Tibial artery (tissue), 4 donors: ENCODE results near the gene PLA2G4D.

Experiments
- DNase-seq, 2 donors: peaks; one replicate each; pipeline ENCODE4 v3.0.0-alpha.2; 2019
- H3K27ac ChIP-seq, 2 donors: fragments of 200-600 bp; sonication (generic) in 1 of 2; 1 replicate in 1 of 2; 2 replicates in 1 of 2; pipeline ENCODE4 v1.5.1; 2018 to 2019; ENCODE audit warnings: mild to moderate bottlenecking in 1 of 2
- H3K27me3 ChIP-seq, 2 donors: fragments of 200-600 bp; sonication (generic) in 1 of 2; one replicate each; pipeline versions ENCODE4 v1.5.1 to v1.6.0; 2016 to 2019
- H3K36me3 ChIP-seq, 3 donors: fragments of 200-600 bp; sonication (generic) in 2 of 3; one replicate each; pipeline ENCODE4 v1.5.1; 2016 to 2019; ENCODE audit warnings: mild to moderate bottlenecking in 2 of 3
- H3K4me1 ChIP-seq, 4 donors: fragments of 200-600 bp; sonication (generic) in 2 of 4; 1 replicate in 3 of 4; 2 replicates in 1 of 4; pipeline ENCODE4 v1.5.1; 2016 to 2019
- H3K4me3 ChIP-seq, 2 donors: fragments of 200-600 bp; sonication (generic) in 1 of 2; 1 replicate in 1 of 2; 2 replicates in 1 of 2; pipeline ENCODE4 v1.5.1; 2018 to 2019; ENCODE audit warnings: mild to moderate bottlenecking in 2 of 2
- H3K9me3 ChIP-seq, 3 donors: fragments of 200-600 bp; sonication (generic) in 1 of 3; one replicate each; pipeline ENCODE4 v1.5.1; 2016 to 2019
- intact Hi-C: fragments of 100-400 bp; cut with DNase I; formaldehyde crosslinking; loops from one replicate; pipeline ENCODE4 v1.15.0; 2023; ENCODE audit warnings: low total_unique reads
- TF ChIP-seq, protein P1 (sequence below), 2 experiments: fragments of 200-600 bp in 1 of 2; fragments of 450-650 bp in 1 of 2; IDR thresholded peaks; one replicate each; pipeline ENCODE4 v1.5.1; 2017 to 2019; ENCODE audit warnings: antibody characterized with exemption in 2 of 2, mild to moderate bottlenecking in 1 of 2, moderate library complexity in 1 of 2

The PLA2G4D gene

DNA sequence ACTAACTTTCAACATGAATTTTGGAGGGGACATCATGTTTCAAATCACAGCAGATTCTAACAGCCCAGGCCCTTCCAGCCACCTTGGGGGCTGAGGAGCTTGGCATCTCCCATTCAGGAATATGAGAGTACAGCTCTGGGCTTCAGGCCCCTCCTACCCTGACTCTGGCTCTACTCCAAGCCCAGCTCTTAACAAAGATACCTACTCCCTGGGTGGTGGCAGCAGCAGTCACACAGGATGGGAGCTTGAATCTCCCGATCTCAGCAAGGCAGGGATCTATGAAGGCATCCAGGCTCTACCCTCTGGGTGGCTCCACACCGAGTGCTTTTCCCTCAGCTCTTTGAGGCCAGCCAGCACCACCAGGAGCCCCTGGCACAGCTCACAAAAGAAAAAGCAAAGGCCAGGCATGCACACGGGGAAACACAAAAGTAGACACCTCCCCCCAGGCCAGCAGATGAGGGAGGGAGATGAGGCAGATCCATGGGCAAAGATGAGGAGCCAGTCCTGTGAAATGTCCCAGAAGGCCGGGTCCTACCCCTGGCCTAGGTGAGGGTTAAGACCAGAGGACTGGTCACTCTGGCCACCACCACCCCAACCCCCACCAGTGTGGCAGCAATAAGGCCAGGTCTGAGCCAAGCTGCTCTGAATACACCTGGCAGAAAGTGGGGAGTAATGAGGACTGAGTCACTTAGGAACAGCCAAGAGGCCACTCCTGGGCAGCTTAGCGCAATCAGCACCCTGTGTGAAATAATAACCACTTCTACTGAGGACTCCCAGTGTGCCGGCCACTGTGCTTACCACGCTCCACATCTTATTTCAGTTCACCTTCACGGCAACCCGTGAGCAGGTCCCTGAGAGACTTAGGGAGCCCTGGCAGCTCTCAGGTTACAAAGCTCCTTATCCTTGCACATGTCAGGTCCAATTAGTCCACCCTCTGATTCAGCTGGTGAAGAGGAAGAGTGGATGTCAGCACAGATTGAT lies 37.8 kb upstream of the PLA2G4D start:
- Histone ChIP-seq H3K4me1 (no peaks in the 10 kb centered on the region), H3K9me3 (no peaks in the 10 kb centered on the region), H3K4me3 (no peak overlapping the region), H3K27ac (no peak overlapping the region), H3K27me3 (peaks cover 0 to 30% of the 10 kb centered on the region in 2 donors), H3K36me3 (no peaks in the 10 kb centered on the region)
- DNase-seq, result no peak
- TF ChIP-seq, protein P1, sequence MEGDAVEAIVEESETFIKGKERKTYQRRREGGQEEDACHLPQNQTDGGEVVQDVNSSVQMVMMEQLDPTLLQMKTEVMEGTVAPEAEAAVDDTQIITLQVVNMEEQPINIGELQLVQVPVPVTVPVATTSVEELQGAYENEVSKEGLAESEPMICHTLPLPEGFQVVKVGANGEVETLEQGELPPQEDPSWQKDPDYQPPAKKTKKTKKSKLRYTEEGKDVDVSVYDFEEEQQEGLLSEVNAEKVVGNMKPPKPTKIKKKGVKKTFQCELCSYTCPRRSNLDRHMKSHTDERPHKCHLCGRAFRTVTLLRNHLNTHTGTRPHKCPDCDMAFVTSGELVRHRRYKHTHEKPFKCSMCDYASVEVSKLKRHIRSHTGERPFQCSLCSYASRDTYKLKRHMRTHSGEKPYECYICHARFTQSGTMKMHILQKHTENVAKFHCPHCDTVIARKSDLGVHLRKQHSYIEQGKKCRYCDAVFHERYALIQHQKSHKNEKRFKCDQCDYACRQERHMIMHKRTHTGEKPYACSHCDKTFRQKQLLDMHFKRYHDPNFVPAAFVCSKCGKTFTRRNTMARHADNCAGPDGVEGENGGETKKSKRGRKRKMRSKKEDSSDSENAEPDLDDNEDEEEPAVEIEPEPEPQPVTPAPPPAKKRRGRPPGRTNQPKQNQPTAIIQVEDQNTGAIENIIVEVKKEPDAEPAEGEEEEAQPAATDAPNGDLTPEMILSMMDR (IDR thresholded peaks at IDR 0.05), result no peak
- intact Hi-C loops, result loop anchor here (10.0 kb wide), 1 partner anchor 1347 kb away; no protein-coding TSS in a partner anchor

- intact Hi-C loops, result loop anchor here (10.0 kb wide), 1 partner anchor 1346 kb away; no protein-coding TSS in a partner anchor
- no peak overlapping the region for H3K4me3 ChIP-seq
- no peaks in the 10 kb centered on the region for H3K36me3 ChIP-seq
- H3K4me1 ChIP-seq, result no peaks in the 10 kb centered on the region
- TF ChIP-seq, protein P1 (IDR thresholded peaks at IDR 0.05), result no peak
- H3K27me3 ChIP-seq, result peaks cover 0 to 37% of the 10 kb centered on the region in 2 donors
- DNase-seq, result no peak
- no peaks in the 10 kb centered on the region for H3K9me3 ChIP-seq
- H3K27ac ChIP-seq, result no peak overlapping the region
Measured at GRCh38 chr15:42131006-42131405, 36.6 kb upstream of the PLA2G4D start.

DNA sequence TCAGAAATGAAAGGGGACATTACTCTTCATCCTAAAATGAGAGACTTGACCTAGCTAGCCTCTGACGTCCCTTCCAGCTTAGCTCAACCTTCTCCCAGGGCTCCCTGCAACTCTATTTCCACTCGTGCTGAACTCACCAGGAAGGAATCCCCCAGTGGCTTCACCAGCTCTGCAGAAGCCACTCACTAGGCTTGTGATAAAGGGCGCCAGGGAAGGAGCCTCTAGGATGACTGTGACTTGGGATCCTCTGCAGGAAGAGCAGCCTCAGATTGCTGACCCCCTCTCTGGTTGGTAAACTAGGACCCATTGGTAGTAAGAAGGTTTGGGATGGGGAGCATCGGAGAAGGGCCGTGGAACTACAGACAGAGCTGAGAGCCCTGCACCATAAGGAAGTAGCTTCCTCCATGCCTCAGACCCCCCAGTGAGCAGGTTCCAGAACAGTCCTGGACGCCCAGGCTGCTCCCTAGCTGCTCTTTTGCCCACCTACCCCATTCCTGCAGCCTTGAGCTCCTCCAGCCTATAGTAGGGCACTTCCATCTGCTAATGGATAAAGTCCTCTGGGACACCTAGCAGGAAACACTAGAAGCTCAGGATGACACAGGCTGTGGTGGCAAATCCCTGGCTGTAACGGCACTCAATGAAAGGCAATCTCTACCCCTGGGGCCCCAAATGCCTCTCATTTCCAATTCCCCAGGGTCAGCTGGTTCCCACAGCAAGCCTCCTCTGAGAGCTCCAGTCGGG lies 36.1 kb upstream of the PLA2G4D start:
- H3K4me3 ChIP-seq, result no peak overlapping the region
- intact Hi-C loops, result loop anchor here (10.0 kb wide), 1 partner anchor 1346 kb away; no protein-coding TSS in a partner anchor
- H3K27me3 ChIP-seq, result peaks cover 0 to 37% of the 10 kb centered on the region in 2 donors
- H3K9me3 ChIP-seq, result no peaks in the 10 kb centered on the region
- TF ChIP-seq, protein P1 (IDR thresholded peaks at IDR 0.05), result no peak
- H3K36me3 ChIP-seq, result no peaks in the 10 kb centered on the region
- H3K4me1 ChIP-seq, result no peaks in the 10 kb centered on the region
- no peak for DNase-seq
- no peak overlapping the region for H3K27ac ChIP-seq

DNA sequence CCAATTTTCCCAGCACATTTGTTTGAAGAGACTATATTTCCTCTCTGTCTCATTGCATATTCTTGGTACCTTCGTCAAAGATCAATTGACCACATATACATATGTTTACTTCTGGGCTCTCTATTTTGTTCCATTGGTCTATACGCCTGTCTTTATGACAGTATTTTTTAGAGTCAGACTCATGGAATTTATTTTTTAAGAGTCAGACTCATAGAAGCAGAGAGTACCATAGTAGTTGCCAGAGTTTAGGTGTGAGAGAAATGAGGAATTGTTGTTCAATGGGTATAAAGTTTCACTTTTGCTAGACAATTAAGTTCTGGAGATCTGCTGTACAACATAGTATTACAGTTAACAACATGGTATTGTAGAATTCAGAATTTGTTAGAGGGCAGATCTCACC lies 35.0 kb upstream of the PLA2G4D start:
- no peaks in the 10 kb centered on the region for H3K4me1 ChIP-seq
- H3K4me3 ChIP-seq, result no peak overlapping the region
- H3K27me3 ChIP-seq, result peaks cover 0 to 37% of the 10 kb centered on the region in 2 donors
- TF ChIP-seq, protein P1 (IDR thresholded peaks at IDR 0.05), result no peak
- DNase-seq, result no peak
- no peaks in the 10 kb centered on the region for H3K9me3 ChIP-seq
- H3K36me3 ChIP-seq, result no peaks in the 10 kb centered on the region
- intact Hi-C loops, result no loop called here
- no peak overlapping the region for H3K27ac ChIP-seq

DNA sequence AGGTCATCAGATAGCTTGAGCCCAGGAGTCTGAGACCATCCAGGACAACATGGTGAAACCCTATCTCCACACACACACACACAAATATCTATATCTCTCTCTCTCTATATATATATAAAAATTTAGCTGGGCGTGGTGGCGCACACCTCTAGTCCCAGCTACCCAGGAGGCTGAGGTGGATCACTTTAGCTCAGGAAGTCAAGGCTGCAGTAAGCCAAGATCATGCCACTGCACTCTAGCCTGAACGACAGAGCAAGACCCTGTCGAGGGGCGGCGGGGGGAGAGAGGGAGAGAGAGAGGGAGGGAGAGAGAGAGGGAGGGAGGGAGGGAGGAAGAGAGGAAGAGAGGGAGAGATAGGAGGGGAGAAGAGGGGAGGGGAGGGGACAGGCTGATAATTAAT lies 34.1 kb upstream of the PLA2G4D start:
- H3K4me3 ChIP-seq, result no peak overlapping the region
- H3K36me3 ChIP-seq, result no peaks in the 10 kb centered on the region
- peaks cover 0 to 37% of the 10 kb centered on the region in 2 donors for H3K27me3 ChIP-seq
- H3K27ac ChIP-seq, result no peak overlapping the region
- DNase-seq, result no peak
- no peaks in the 10 kb centered on the region for H3K4me1 ChIP-seq
- intact Hi-C loops, result no loop called here
- H3K9me3 ChIP-seq, result no peaks in the 10 kb centered on the region
- TF ChIP-seq, protein P1 (IDR thresholded peaks at IDR 0.05), result no peak
